Neural crest cell (in vitro differentiated cells): Measurements from ENCODE around the gene PRKG2. TPM values are rescaled to one million over a fixed set of nuclear protein-coding genes. Genes with fewer than 3 reads are reported as not detected.

Source experiments
- DNase-seq: peaks from one replicate; pipeline ENCODE4 v3.0.0; 2021; ENCODE audit warnings: low read depth, mixed read lengths, low spot score
- H3K27ac Mint-ChIP-seq: one replicate; pipeline ENCODE4 v1.8.0; 2021; ENCODE audit warnings: mild to moderate bottlenecking, mixed read lengths; ENCODE audit not compliant: unreplicated experiment
- H3K27me3 Mint-ChIP-seq: 2 replicates; pipeline ENCODE4 v1.8.0; 2021; ENCODE audit warnings: low read depth, mild to moderate bottlenecking, mixed read lengths
- H3K36me3 Mint-ChIP-seq: 2 replicates; pipeline ENCODE4 v1.8.0; 2021; ENCODE audit warnings: low read depth, mild to moderate bottlenecking, mixed read lengths
- H3K4me1 Mint-ChIP-seq: 2 replicates; pipeline ENCODE4 v1.8.0; 2021; ENCODE audit warnings: mixed read lengths
- H3K4me3 Mint-ChIP-seq: one replicate; pipeline ENCODE4 v1.8.0; 2021; ENCODE audit warnings: mild to moderate bottlenecking, mixed read lengths
- H3K9me3 Mint-ChIP-seq: 2 replicates; pipeline ENCODE4 v1.8.0; 2021; ENCODE audit warnings: mixed read lengths
- long read RNA-seq: library from polyadenylated mRNA; unstranded; transcript quantifications from one replicate; pipeline ENCODE4 v2.0.0, GENCODE V29; 2020
- total RNA-seq: library from RNA; stranded (reverse); gene quantifications from 2 replicates; pipeline ENCODE4 v1.2.1, GENCODE V29; 2021
- TF ChIP-seq, protein P1 (sequence below): fragments of 200-600 bp; sonication (generic); conservative IDR thresholded peaks from 2 replicates; pipeline ENCODE4 v1.5.0; 2021; ENCODE audit warnings: antibody characterized with exemption, mild to moderate bottlenecking

The PRKG2 gene, protein sequence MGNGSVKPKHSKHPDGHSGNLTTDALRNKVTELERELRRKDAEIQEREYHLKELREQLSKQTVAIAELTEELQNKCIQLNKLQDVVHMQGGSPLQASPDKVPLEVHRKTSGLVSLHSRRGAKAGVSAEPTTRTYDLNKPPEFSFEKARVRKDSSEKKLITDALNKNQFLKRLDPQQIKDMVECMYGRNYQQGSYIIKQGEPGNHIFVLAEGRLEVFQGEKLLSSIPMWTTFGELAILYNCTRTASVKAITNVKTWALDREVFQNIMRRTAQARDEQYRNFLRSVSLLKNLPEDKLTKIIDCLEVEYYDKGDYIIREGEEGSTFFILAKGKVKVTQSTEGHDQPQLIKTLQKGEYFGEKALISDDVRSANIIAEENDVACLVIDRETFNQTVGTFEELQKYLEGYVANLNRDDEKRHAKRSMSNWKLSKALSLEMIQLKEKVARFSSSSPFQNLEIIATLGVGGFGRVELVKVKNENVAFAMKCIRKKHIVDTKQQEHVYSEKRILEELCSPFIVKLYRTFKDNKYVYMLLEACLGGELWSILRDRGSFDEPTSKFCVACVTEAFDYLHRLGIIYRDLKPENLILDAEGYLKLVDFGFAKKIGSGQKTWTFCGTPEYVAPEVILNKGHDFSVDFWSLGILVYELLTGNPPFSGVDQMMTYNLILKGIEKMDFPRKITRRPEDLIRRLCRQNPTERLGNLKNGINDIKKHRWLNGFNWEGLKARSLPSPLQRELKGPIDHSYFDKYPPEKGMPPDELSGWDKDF
- 0.77 and 0.86 TPM in 2 replicates for total RNA-seq
- long read RNA-seq, partial matches to known transcripts: 0 of 1 reads
- long read RNA-seq, other reads (novel, unspliced or antisense): 0 of 1 reads

DNA sequence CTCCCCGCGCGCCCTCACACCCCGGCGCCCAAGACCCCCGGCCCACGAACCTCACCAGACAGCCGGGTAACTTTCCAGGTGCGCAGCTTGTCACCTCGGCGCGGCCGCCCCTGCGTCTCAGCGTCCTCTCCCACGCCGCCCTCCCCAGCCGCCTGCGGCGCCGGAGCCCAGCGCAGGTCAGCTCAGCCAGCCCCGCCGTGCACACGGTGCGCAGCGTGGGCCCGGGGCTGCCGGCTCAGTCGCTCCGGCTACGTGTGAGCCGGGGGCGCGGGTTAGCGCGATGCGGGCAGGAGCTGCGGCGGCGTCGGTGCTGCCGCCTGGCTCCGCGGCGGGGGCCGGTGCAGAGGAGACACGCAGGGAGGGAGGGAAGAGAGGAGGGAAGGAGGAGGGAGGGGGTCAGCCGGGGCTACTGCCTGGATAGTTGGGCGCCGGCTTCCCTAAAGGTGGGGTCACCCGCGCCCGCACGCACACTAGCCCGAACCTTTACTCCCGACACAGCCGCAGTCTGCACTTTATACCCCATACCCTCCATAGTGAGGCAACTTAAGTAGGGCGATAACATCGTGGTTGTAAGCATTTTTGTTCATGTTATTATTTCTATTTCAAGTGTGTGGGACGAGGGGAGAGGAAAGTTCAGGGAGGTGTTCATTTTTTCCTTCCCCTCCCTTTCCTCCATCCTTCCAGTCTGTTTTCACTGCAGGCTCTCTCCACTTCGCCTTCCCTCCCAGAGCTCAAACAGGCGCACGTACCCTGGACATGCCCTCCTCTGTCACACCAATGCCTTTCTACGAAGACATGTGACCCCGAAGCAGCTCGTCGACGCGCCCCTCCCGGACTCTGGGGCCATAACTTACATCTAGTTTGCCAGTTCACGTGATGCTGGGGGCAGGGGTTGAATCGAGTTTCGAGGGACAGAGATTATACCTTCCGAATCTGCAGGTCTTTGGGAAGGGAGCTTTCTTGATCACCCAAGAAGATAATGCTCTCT, at the start of gene PRKG2:
PRKG2 (minus strand) TSS at position 342 of the 988 bp plus-strand sequence. CDS start 10,175 bp downstream, outside the sequence.
- no peaks in the 10 kb centered on the region for H3K9me3 Mint-ChIP-seq
- H3K4me1 Mint-ChIP-seq: peaks cover 12% of the 10 kb centered on the region
- peak; percentile 5 for DNase-seq
- H3K27me3 Mint-ChIP-seq: peaks cover 45% of the 10 kb centered on the region
- H3K36me3 Mint-ChIP-seq: no peaks in the 10 kb centered on the region
- peak within 1 kb of the TSS; percentile 86 for H3K4me3 Mint-ChIP-seq
- no peak within 1 kb of the TSS for H3K27ac Mint-ChIP-seq
- TF ChIP-seq, protein P1, sequence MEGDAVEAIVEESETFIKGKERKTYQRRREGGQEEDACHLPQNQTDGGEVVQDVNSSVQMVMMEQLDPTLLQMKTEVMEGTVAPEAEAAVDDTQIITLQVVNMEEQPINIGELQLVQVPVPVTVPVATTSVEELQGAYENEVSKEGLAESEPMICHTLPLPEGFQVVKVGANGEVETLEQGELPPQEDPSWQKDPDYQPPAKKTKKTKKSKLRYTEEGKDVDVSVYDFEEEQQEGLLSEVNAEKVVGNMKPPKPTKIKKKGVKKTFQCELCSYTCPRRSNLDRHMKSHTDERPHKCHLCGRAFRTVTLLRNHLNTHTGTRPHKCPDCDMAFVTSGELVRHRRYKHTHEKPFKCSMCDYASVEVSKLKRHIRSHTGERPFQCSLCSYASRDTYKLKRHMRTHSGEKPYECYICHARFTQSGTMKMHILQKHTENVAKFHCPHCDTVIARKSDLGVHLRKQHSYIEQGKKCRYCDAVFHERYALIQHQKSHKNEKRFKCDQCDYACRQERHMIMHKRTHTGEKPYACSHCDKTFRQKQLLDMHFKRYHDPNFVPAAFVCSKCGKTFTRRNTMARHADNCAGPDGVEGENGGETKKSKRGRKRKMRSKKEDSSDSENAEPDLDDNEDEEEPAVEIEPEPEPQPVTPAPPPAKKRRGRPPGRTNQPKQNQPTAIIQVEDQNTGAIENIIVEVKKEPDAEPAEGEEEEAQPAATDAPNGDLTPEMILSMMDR: no peak

DNA sequence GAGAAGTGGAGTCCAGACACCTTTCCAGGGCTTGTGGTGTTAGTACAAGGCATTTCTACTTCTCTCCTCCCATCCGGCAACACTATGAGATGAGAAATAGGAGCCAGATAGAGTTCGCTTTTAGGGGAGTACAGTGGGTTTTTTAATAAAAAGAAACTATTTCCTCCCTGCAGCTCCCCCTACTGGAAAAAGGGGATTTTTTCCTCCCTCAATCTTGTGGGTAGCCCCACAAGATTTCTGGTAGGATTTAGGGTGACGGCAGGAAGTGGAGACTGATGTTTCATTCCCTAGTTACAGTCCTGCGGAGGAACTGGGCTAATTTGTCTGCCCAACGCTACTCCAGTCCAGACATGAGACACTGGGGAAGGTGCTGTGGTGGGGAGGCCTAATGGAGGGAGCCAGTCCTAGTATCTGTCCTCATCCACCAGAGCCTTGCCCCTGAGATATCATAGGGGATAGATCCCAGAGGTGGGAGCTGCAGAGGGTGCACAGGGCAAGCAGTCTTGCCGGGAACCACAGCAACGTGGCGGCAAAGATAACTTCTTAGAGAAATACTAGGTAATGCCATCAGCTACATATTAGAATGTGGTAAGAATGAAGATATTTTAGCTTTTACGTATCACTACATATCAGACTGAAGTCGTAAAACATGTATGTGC, 45.5 kb upstream of the PRKG2 start:
- Mint-ChIP-seq H3K4me3 (no peak overlapping the region), H3K9me3 (peaks cover 5% of the 10 kb centered on the region), H3K27me3 (no peaks in the 10 kb centered on the region), H3K4me1 (no peaks in the 10 kb centered on the region), H3K36me3 (no peaks in the 10 kb centered on the region), H3K27ac (no peak overlapping the region)
- peak; percentile 2 for DNase-seq
- TF ChIP-seq, protein P1: peak; percentile 45

DNA sequence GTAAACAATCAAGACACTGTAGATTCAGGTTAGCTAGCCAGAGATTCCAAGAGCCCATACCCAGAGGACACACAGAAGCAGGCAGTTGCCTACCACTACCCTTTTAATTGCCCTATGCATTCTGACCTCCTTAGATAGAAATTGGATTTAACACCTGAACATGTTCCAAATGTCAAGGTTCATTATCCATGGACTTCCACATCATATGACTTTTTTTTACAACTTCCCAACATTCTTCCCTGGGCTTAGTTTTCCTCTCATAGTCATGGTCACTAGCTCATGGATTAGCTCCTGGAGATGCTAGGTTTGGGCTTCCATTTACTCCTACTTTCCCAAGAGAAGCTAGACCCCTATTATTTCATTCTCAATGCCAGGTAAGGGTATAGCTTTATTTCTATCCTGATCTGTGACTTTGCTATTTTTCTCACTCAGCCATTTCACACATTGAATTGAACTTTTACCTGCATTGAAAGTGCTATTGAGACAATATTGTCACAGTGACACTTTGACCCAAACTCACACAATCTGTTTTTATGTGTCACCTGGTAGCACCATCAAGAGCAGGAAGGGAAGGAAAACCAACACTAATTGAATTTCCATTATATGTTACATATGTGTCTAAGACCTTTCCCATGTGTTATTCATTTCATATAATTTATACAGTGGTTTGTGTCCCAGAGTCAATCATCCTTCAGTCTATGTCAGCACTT, 44.0 kb upstream of the PRKG2 start:
- no peak overlapping the region for H3K27ac Mint-ChIP-seq
- H3K4me3 Mint-ChIP-seq: no peak overlapping the region
- H3K36me3 Mint-ChIP-seq: no peaks in the 10 kb centered on the region
- H3K27me3 Mint-ChIP-seq: no peaks in the 10 kb centered on the region
- H3K9me3 Mint-ChIP-seq: no peaks in the 10 kb centered on the region
- TF ChIP-seq, protein P1: no peak
- H3K4me1 Mint-ChIP-seq: no peaks in the 10 kb centered on the region
- DNase-seq: no peak

DNA sequence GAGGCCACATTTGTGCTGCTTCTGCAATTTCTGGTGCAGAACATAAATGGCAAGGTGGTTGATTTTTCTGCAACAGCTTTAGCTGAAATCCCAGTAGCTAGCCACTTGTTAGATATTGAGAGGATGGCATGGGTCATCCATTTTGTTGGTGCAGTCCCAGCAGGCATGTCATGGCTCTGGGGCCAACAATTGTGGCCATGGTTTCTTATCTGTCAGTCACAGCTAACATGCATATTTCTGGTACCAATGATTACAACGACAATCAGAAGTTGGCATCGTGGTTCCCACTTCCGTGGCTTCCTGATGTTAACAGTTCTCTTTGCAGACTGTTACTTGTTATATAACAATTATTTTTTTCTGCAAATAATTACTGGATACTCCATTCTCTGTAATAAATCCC, 42.8 kb upstream of the PRKG2 start:
- no peaks in the 10 kb centered on the region for H3K4me1 Mint-ChIP-seq
- TF ChIP-seq, protein P1: no peak
- H3K36me3 Mint-ChIP-seq: no peaks in the 10 kb centered on the region
- no peak for DNase-seq
- H3K27ac Mint-ChIP-seq: no peak overlapping the region
- no peaks in the 10 kb centered on the region for H3K9me3 Mint-ChIP-seq
- H3K4me3 Mint-ChIP-seq: no peak overlapping the region
- peaks cover 2% of the 10 kb centered on the region for H3K27me3 Mint-ChIP-seq
